GM12874 (cell line): ENCODE data around the gene CRACDL.

ENCODE experiments used
- CTCF ChIP-seq: IDR thresholded peaks from 2 replicates; pipeline ENCODE4 v1.5.1; 2011; ENCODE audit warnings: low read depth, mild to moderate bottlenecking, control low read depth, low read length, moderate library complexity; ENCODE audit not compliant: insufficient read depth

CRACDL gene

GRCh38 chr2:98935777-98936352 is at the start of gene CRACDL:
TSS of gene CRACDL (minus strand) at chr2:98936225. CDS start at chr2:98846800, 89,425 bp downstream.
- TF ChIP-seq CTCF: no peak

- TF ChIP-seq CTCF: no peak
These were observed 39.6 kb upstream of the CRACDL start for GRCh38 chr2:98975611-98976010.

DNA sequence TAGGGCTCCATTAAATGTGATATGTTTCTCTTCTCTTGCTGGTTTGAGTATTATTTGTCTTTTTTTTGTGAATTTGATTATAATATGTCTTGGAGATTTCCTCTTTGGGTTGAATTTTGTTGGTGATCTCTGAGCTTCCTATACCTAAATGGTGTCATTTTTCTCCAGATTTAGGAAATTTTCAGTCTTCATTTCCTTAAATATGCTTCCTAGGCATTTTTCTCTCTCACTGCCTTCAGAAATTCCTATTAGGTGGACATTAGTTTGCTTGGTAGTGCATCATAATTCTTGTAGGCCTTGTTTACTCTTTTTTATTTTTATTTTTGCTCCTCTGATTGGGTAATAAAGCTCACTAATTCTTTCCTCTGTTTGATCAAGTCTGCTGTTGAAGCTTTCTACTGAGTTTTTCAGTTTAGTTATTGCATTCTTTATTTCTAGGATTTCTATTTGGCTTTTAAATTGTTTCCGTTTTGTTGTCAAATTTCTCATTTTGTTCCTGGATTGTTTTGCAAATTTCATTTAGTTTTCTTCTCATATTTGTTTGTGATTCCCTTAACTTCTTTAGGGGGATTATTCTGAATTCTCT is 36.6 kb upstream of the CRACDL start:
- TF ChIP-seq CTCF: no peak

DNA sequence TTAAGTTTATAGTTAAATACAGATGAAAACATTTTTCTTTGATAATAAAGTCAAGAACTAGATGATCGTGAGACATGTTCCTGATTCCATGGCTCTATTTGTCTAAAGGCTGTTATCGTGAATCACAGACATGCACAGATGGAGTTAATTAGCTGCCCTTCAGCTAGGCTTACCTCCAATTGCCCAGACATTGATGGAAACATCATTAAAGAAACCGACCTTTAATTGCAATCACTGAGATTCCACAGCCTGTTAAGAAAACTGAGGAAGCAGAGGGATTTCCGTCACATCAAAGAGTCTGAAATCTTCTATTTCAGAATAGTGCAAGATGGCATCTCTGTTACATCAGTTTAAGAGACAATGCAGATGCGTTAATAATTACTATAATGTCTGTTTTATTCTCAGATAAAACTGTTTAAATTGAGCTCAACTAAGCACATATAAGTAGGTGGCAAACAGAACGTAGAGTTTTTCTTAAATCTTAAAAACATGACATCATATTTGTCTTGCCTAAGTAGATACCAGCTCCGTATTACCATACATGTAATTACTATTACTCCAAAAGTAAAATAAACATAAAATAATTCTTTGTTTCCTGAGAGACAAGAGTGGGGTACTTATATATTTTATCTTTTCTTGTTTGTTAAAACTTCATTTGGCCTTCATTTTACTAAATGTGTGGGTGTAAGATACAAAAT is 23.9 kb upstream of the CRACDL start:
- no peak for TF ChIP-seq CTCF

DNA sequence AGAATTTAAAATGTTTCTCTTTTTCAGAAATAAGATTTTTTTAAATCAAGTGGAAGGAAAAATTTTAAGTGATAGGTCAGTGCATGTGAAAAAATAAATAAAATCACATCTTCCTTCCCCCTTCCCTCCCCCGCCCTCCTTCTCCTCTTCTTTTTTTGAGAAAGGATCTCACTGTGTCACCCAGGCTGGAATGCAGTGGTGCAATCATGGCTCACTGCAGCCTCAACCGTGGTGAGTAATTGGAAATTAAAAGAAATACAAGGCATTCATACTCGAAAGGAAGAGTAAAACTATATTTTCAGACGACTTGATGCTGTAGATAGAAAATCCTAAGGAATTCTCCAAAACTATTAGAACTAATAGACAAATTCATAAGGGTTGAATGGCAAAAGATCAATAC is 16.9 kb upstream of the CRACDL start:
- TF ChIP-seq CTCF: no peak

- no peak for TF ChIP-seq CTCF
These were observed 13.1 kb upstream of the CRACDL start for GRCh38 chr2:98948956-98949739.

DNA sequence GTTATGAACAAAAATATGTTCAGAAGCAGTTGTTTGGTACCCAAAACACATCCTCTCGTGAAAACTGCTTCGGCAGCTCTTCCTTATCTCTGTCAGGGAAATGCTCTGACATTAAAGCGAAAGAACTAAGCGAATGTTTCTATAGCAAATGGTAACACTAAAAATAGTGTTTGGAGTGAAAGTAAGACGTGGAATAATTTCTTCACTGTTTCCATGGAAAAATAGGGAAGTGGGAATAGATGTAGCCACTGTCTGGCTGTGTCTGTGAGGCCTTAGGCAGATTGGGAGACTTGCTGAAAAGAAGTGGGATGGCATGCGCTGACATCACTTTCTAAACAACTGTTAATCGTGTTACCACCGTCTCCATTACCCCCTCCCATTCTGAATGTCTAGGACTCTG is 11.5 kb upstream of the CRACDL start:
- no peak for TF ChIP-seq CTCF
